ENCODE measurements around the gene GLP1R. TPM values are rescaled to one million over a fixed set of nuclear protein-coding genes. Genes with fewer than 3 reads are reported as not detected.

The GLP1R gene
- total RNA-seq (2014; rRNA removed; shearing (Covaris generic); ENCODE audit: low replicate concordance), result not detected in 2 replicates

GRCh38 chr6:39048481-39049399 is at the start of gene GLP1R:
GLP1R (plus strand) TSS chr6:39048781; CDS start chr6:39048841, 60 bp downstream.
- H3K27me3 ChIP-seq (ENCODE audit: low read length), result no peaks in the 10 kb centered on the region
- no peaks in the 10 kb centered on the region for H3K4me1 ChIP-seq (ENCODE audit: low read length)
- no peak for DNase-seq
- no peaks in the 10 kb centered on the region for H3K79me2 ChIP-seq (ENCODE audit: low read length)
- H3K9me3 ChIP-seq (ENCODE audit: low read length), result no peaks in the 10 kb centered on the region
- no peak within 1 kb of the TSS for H3K4me2 ChIP-seq (ENCODE audit: low read depth, low read length, poor library complexity, severe bottlenecking)
- H3K9me2 ChIP-seq (replicated peaks; ENCODE audit: insufficient read depth, low read length), result no peaks in the 10 kb centered on the region
- no peak within 1 kb of the TSS for H2AFZ ChIP-seq (ENCODE audit: low read length)
- no peaks in the 10 kb centered on the region for H4K20me1 ChIP-seq (ENCODE audit: insufficient read depth, low read depth, low read length)
- H3K36me3 ChIP-seq (ENCODE audit: insufficient read depth, low read length), result no peaks in the 10 kb centered on the region
- H3K27ac ChIP-seq (ENCODE audit: low read length), result no peak within 1 kb of the TSS
- H3K4me3 ChIP-seq (ENCODE audit: low read length), result no peak within 1 kb of the TSS
- no peak within 1 kb of the TSS for H3K9ac ChIP-seq (ENCODE audit: low read length)

- DNase-seq, result peak; percentile 66
- H3K9ac ChIP-seq (ENCODE audit: low read length), result no peak overlapping the region
- H3K4me3 ChIP-seq (ENCODE audit: low read length), result no peak overlapping the region
- H3K4me1 ChIP-seq (ENCODE audit: low read length), result peaks cover 18% of the 10 kb centered on the region
- H3K27ac ChIP-seq (ENCODE audit: low read length), result no peak overlapping the region
- H3K9me2 ChIP-seq (replicated peaks; ENCODE audit: insufficient read depth, low read length), result no peaks in the 10 kb centered on the region
- H3K9me3 ChIP-seq (ENCODE audit: low read length), result no peaks in the 10 kb centered on the region
- no peaks in the 10 kb centered on the region for H3K36me3 ChIP-seq (ENCODE audit: insufficient read depth, low read length)
- no peak overlapping the region for H2AFZ ChIP-seq (ENCODE audit: low read length)
- no peaks in the 10 kb centered on the region for H3K79me2 ChIP-seq (ENCODE audit: low read length)
- H4K20me1 ChIP-seq (ENCODE audit: insufficient read depth, low read depth, low read length), result no peaks in the 10 kb centered on the region
- no peak overlapping the region for H3K4me2 ChIP-seq (ENCODE audit: low read depth, low read length, poor library complexity, severe bottlenecking)
- H3K27me3 ChIP-seq (ENCODE audit: low read length), result no peaks in the 10 kb centered on the region
Observed at GRCh38 chr6:39003072-39003471, 45.5 kb upstream of the GLP1R start.

GRCh38 chr6:39003492-39003891 is 45.1 kb upstream of the GLP1R start:
- no peak overlapping the region for H3K27ac ChIP-seq (ENCODE audit: low read length)
- no peak for DNase-seq

GRCh38 chr6:39004801-39005200 is 43.8 kb upstream of the GLP1R start:
- no peaks in the 10 kb centered on the region for H4K20me1 ChIP-seq (ENCODE audit: insufficient read depth, low read depth, low read length)
- no peak overlapping the region for H3K27ac ChIP-seq (ENCODE audit: low read length)
- no peak overlapping the region for H3K9ac ChIP-seq (ENCODE audit: low read length)
- H3K4me2 ChIP-seq (ENCODE audit: low read depth, low read length, poor library complexity, severe bottlenecking), result no peak overlapping the region
- no peak overlapping the region for H2AFZ ChIP-seq (ENCODE audit: low read length)
- no peaks in the 10 kb centered on the region for H3K27me3 ChIP-seq (ENCODE audit: low read length)
- DNase-seq, result no peak
- H3K4me3 ChIP-seq (ENCODE audit: low read length), result no peak overlapping the region
- H3K79me2 ChIP-seq (ENCODE audit: low read length), result no peaks in the 10 kb centered on the region
- no peaks in the 10 kb centered on the region for H3K36me3 ChIP-seq (ENCODE audit: insufficient read depth, low read length)
- no peaks in the 10 kb centered on the region for H3K9me2 ChIP-seq (replicated peaks; ENCODE audit: insufficient read depth, low read length)
- H3K4me1 ChIP-seq (ENCODE audit: low read length), result peaks cover 18% of the 10 kb centered on the region
- no peaks in the 10 kb centered on the region for H3K9me3 ChIP-seq (ENCODE audit: low read length)

More at GRCh38 chr6:39003492-39003891, 45.1 kb upstream of the GLP1R start:
- Histone ChIP-seq H3K27me3 (ENCODE audit: low read length) (no peaks in the 10 kb centered on the region), H3K9me2 (replicated peaks; ENCODE audit: insufficient read depth, low read length) (no peaks in the 10 kb centered on the region), H2AFZ (ENCODE audit: low read length) (no peak overlapping the region), H3K4me1 (ENCODE audit: low read length) (peaks cover 18% of the 10 kb centered on the region), H3K4me2 (ENCODE audit: low read depth, low read length, poor library complexity, severe bottlenecking) (no peak overlapping the region), H3K9me3 (ENCODE audit: low read length) (no peaks in the 10 kb centered on the region), H3K9ac (ENCODE audit: low read length) (no peak overlapping the region), H3K36me3 (ENCODE audit: insufficient read depth, low read length) (no peaks in the 10 kb centered on the region), H3K4me3 (ENCODE audit: low read length) (no peak overlapping the region), H4K20me1 (ENCODE audit: insufficient read depth, low read depth, low read length) (no peaks in the 10 kb centered on the region), H3K79me2 (ENCODE audit: low read length) (no peaks in the 10 kb centered on the region)

GRCh38 chr6:39005774-39006173 is 42.8 kb upstream of the GLP1R start:
- H3K36me3 ChIP-seq (ENCODE audit: insufficient read depth, low read length), result no peaks in the 10 kb centered on the region
- H3K9me3 ChIP-seq (ENCODE audit: low read length), result no peaks in the 10 kb centered on the region
- no peak overlapping the region for H2AFZ ChIP-seq (ENCODE audit: low read length)
- DNase-seq, result peak; percentile 60
- H3K4me2 ChIP-seq (ENCODE audit: low read depth, low read length, poor library complexity, severe bottlenecking), result no peak overlapping the region
- H3K9me2 ChIP-seq (replicated peaks; ENCODE audit: insufficient read depth, low read length), result no peaks in the 10 kb centered on the region
- no peaks in the 10 kb centered on the region for H3K79me2 ChIP-seq (ENCODE audit: low read length)
- H3K9ac ChIP-seq (ENCODE audit: low read length), result no peak overlapping the region
- H3K4me3 ChIP-seq (ENCODE audit: low read length), result no peak overlapping the region
- peaks cover 19% of the 10 kb centered on the region for H3K4me1 ChIP-seq (ENCODE audit: low read length)
- H4K20me1 ChIP-seq (ENCODE audit: insufficient read depth, low read depth, low read length), result no peaks in the 10 kb centered on the region
- H3K27me3 ChIP-seq (ENCODE audit: low read length), result no peaks in the 10 kb centered on the region
- no peak overlapping the region for H3K27ac ChIP-seq (ENCODE audit: low read length)

- H3K9me3 ChIP-seq (ENCODE audit: low read length), result no peaks in the 10 kb centered on the region
- no peak overlapping the region for H3K4me2 ChIP-seq (ENCODE audit: low read depth, low read length, poor library complexity, severe bottlenecking)
- H3K79me2 ChIP-seq (ENCODE audit: low read length), result no peaks in the 10 kb centered on the region
- no peak overlapping the region for H3K9ac ChIP-seq (ENCODE audit: low read length)
- no peaks in the 10 kb centered on the region for H3K36me3 ChIP-seq (ENCODE audit: insufficient read depth, low read length)
- H3K4me3 ChIP-seq (ENCODE audit: low read length), result no peak overlapping the region
- peaks cover 24% of the 10 kb centered on the region for H3K4me1 ChIP-seq (ENCODE audit: low read length)
- H3K27ac ChIP-seq (ENCODE audit: low read length), result no peak overlapping the region
- H3K27me3 ChIP-seq (ENCODE audit: low read length), result no peaks in the 10 kb centered on the region
- H2AFZ ChIP-seq (ENCODE audit: low read length), result no peak overlapping the region
- H3K9me2 ChIP-seq (replicated peaks; ENCODE audit: insufficient read depth, low read length), result no peaks in the 10 kb centered on the region
- no peaks in the 10 kb centered on the region for H4K20me1 ChIP-seq (ENCODE audit: insufficient read depth, low read depth, low read length)
- no peak for DNase-seq
Observed at GRCh38 chr6:39007575-39007974, 41.0 kb upstream of the GLP1R start.

- no peak overlapping the region for H3K9ac ChIP-seq (ENCODE audit: low read length)
- DNase-seq, result no peak
- no peaks in the 10 kb centered on the region for H3K9me2 ChIP-seq (replicated peaks; ENCODE audit: insufficient read depth, low read length)
- H3K27me3 ChIP-seq (ENCODE audit: low read length), result no peaks in the 10 kb centered on the region
- no peaks in the 10 kb centered on the region for H3K9me3 ChIP-seq (ENCODE audit: low read length)
- H3K4me2 ChIP-seq (ENCODE audit: low read depth, low read length, poor library complexity, severe bottlenecking), result no peak overlapping the region
- no peaks in the 10 kb centered on the region for H4K20me1 ChIP-seq (ENCODE audit: insufficient read depth, low read depth, low read length)
- H3K4me1 ChIP-seq (ENCODE audit: low read length), result peaks cover 24% of the 10 kb centered on the region
- no peaks in the 10 kb centered on the region for H3K79me2 ChIP-seq (ENCODE audit: low read length)
- H3K27ac ChIP-seq (ENCODE audit: low read length), result no peak overlapping the region
- no peaks in the 10 kb centered on the region for H3K36me3 ChIP-seq (ENCODE audit: insufficient read depth, low read length)
- H3K4me3 ChIP-seq (ENCODE audit: low read length), result no peak overlapping the region
- no peak overlapping the region for H2AFZ ChIP-seq (ENCODE audit: low read length)
Observed at GRCh38 chr6:39008737-39009136, 39.8 kb upstream of the GLP1R start.

GRCh38 chr6:39009476-39009875 is 39.1 kb upstream of the GLP1R start:
- Histone ChIP-seq H3K36me3 (ENCODE audit: insufficient read depth, low read length) (no peaks in the 10 kb centered on the region), H3K79me2 (ENCODE audit: low read length) (no peaks in the 10 kb centered on the region), H3K4me1 (ENCODE audit: low read length) (peaks cover 23% of the 10 kb centered on the region), H2AFZ (ENCODE audit: low read length) (no peak overlapping the region), H4K20me1 (ENCODE audit: insufficient read depth, low read depth, low read length) (no peaks in the 10 kb centered on the region), H3K9me3 (ENCODE audit: low read length) (no peaks in the 10 kb centered on the region), H3K4me3 (ENCODE audit: low read length) (no peak overlapping the region), H3K9me2 (replicated peaks; ENCODE audit: insufficient read depth, low read length) (no peaks in the 10 kb centered on the region), H3K4me2 (ENCODE audit: low read depth, low read length, poor library complexity, severe bottlenecking) (no peak overlapping the region), H3K9ac (ENCODE audit: low read length) (no peak overlapping the region), H3K27ac (ENCODE audit: low read length) (no peak overlapping the region), H3K27me3 (ENCODE audit: low read length) (no peaks in the 10 kb centered on the region)
- DNase-seq, result no peak

All from Karpas-422 (cell line).